Thyroid gland (tissue), 4 donors: ENCODE data around the gene MS4A14.

Experiments
- CTCF ChIP-seq, 6 experiments: fragments of 200-600 bp in 3 of 6; fragments of 450-650 bp in 3 of 6; sonication (generic) in 3 of 6; IDR thresholded peaks; one replicate each; pipeline ENCODE4 v1.5.1; 2016 to 2019; ENCODE audit warnings: antibody characterized with exemption in 6 of 6, mild to moderate bottlenecking in 2 of 6, inconsistent platforms in 1 of 6, moderate library complexity in 1 of 6
- POLR2A ChIP-seq, 2 donors: fragments of 450-650 bp; IDR thresholded peaks; one replicate each; pipeline ENCODE4 v1.6.1; 2017; ENCODE audit warnings: antibody characterized with exemption in 2 of 2, mild to moderate bottlenecking in 2 of 2, moderate library complexity in 1 of 2

GRCh38 chr11:60349990-60350389, 46.3 kb upstream of the MS4A14 start:
- TF ChIP-seq CTCF (IDR thresholded peaks at IDR 0.05) (no peak), POLR2A (IDR thresholded peaks at IDR 0.05) (no peak)
